KBM-7 (cell line): Measurements from ENCODE around the gene COX6A2.
"Not testable (repeated sequence)": the region's sequence is repeated elsewhere in the genome, so short reads cannot be mapped to it uniquely, and the experiment has no call there.

Experiments
- DNase-seq: peaks from one replicate; pipeline ENCODE4 v3.0.0-alpha.2; 2015
- in situ Hi-C: fragments of 300-500 bp; cut with MboI; formaldehyde crosslinking; loops from 2 replicates; pipeline ENCODE4 v1.14.3; 2020; ENCODE audit warnings: low sequenced_read_pairs, low pct_unique_long_range_greater_than_20kb, mixed read lengths

Gene COX6A2

GRCh38 chr16:31441956-31442355 lies 13.8 kb upstream of the COX6A2 start:
- in situ Hi-C loops: no loop called here

GRCh38 chr16:31440516-31441184 lies 12.5 kb upstream of the COX6A2 start:
- in situ Hi-C loops: no loop called here

More at GRCh38 chr16:31441956-31442355, 13.8 kb upstream of the COX6A2 start:
- no peak for DNase-seq

GRCh38 chr16:31439519-31439918 lies 11.4 kb upstream of the COX6A2 start:
- DNase-seq: no peak
- in situ Hi-C loops: no loop called here

More at GRCh38 chr16:31440516-31441184, 12.5 kb upstream of the COX6A2 start:
- DNase-seq: no peak

GRCh38 chr16:31439023-31439422 lies 10.9 kb upstream of the COX6A2 start:
- in situ Hi-C loops, DNase-seq: not testable (repeated sequence)

GRCh38 chr16:31438414-31438813 lies 10.3 kb upstream of the COX6A2 start:
- no peak for DNase-seq
- in situ Hi-C loops: no loop called here

GRCh38 chr16:31436221-31437045 lies 8.3 kb upstream of the COX6A2 start:
- no peak for DNase-seq
- in situ Hi-C loops: no loop called here

- no peak for DNase-seq
- in situ Hi-C loops: no loop called here
Measured at GRCh38 chr16:31435341-31436220, 7.4 kb upstream of the COX6A2 start.

- in situ Hi-C loops: no loop called here
Measured at GRCh38 chr16:31430380-31431052, 2.4 kb upstream of the COX6A2 start.

GRCh38 chr16:31429796-31430195 lies 1.6 kb upstream of the COX6A2 start:
- in situ Hi-C loops: no loop called here
- no peak for DNase-seq

More at GRCh38 chr16:31430380-31431052, 2.4 kb upstream of the COX6A2 start:
- DNase-seq: no peak

- in situ Hi-C loops: no loop called here
Measured at GRCh38 chr16:31429314-31429713, 1.2 kb upstream of the COX6A2 start.

GRCh38 chr16:31428638-31429247 lies 583 bp upstream of the COX6A2 start:
- DNase-seq: no peak
- in situ Hi-C loops: no loop called here

More at GRCh38 chr16:31429314-31429713, 1.2 kb upstream of the COX6A2 start:
- DNase-seq: no peak

- no peak for DNase-seq
- in situ Hi-C loops: no loop called here
Measured at GRCh38 chr16:31427441-31428278, 500 bp downstream of the COX6A2 start.

GRCh38 chr16:31423801-31424200 lies 4.4 kb downstream of the COX6A2 start:
- DNase-seq: no peak
- in situ Hi-C loops: no loop called here

GRCh38 chr16:31423241-31423640 lies 4.9 kb downstream of the COX6A2 start:
- DNase-seq: no peak
- in situ Hi-C loops: no loop called here

- in situ Hi-C loops: no loop called here
- DNase-seq: no peak
Measured at GRCh38 chr16:31421587-31421986, 6.6 kb downstream of the COX6A2 start.

GRCh38 chr16:31420037-31420436 lies 8.1 kb downstream of the COX6A2 start:
- in situ Hi-C loops: no loop called here
- no peak for DNase-seq

- in situ Hi-C loops: no loop called here
- no peak for DNase-seq
Measured at GRCh38 chr16:31417916-31418315, 10.2 kb downstream of the COX6A2 start.

- in situ Hi-C loops, DNase-seq: not testable (repeated sequence)
Measured at GRCh38 chr16:31417036-31417435, 11.1 kb downstream of the COX6A2 start.
